ENCODE data around the gene CD38. TPM values are rescaled to one million over a fixed set of nuclear protein-coding genes. Genes with fewer than 3 reads are reported as not detected.
"Not testable (repeated sequence)": the region's sequence is repeated elsewhere in the genome, so short reads cannot be mapped to it uniquely, and the experiment has no call there.

CD38 gene
- total RNA-seq, 5 donors from 2014 or later (not counting 1 experiment from before 2014, with no cell fraction given), result 4.3 to 22.8 (median 5.0) TPM

- H3K4me1 Mint-ChIP-seq, result peaks cover 21 to 33% (median 22%) of the 10 kb centered on the region in 3 donors
- no peaks in the 10 kb centered on the region for H3K27me3 ChIP-seq (replicated peaks in 1 of 2; ENCODE audit: control insufficient read depth in 2 of 2, extremely low read depth in 1 of 2, insufficient read depth in 2 of 2, low read length in 1 of 2)
- no peak overlapping the region for H3K4me3 ChIP-seq (ENCODE audit: control insufficient read depth in 1 of 2, extremely low read depth in 1 of 2, low read length in 1 of 2)
- no CpG with 5 or more reads among the region's 1 CpG for WGBS (ENCODE audit: insufficient coverage)
- no peaks in the 10 kb centered on the region for H3K9me3 ChIP-seq
- no peaks in the 10 kb centered on the region for H3K27me3 Mint-ChIP-seq
- POLR2A ChIA-PET, result no interaction called here
- H3K4me1 ChIP-seq (ENCODE audit: control insufficient read depth in 1 of 2, extremely low read depth in 1 of 2, insufficient read depth in 2 of 2, low read length in 2 of 2), result peaks cover 0 to 9% of the 10 kb centered on the region in 2 experiments
- H3K9me3 Mint-ChIP-seq, result no peaks in the 10 kb centered on the region
- ATAC-seq (replicated peaks in 1 of 4), result no peak
- CTCF ChIA-PET, result interaction anchor here (1.3 to 2.3 kb wide), 2 partner anchors 11 kb away, joined by 3 to 8 read pairs; no protein-coding TSS in a partner anchor
- H3K36me3 ChIP-seq (ENCODE audit: control insufficient read depth in 2 of 2, extremely low read depth in 1 of 2, insufficient read depth in 1 of 2, low read length in 1 of 2), result no peaks in the 10 kb centered on the region
- H3K27ac Mint-ChIP-seq, result no peak overlapping the region
- no peak overlapping the region for H3K27ac ChIP-seq (ENCODE audit: low read length)
- H3K36me3 Mint-ChIP-seq, result no peaks in the 10 kb centered on the region
- no peak for DNase-seq
- H3K4me3 Mint-ChIP-seq, result no peak overlapping the region
Observed at GRCh38 chr4:15794905-15795304, 16.8 kb downstream of the CD38 start.

- Histone ChIP-seq H3K9me3 (no peaks in the 10 kb centered on the region), H3K36me3 (ENCODE audit: control insufficient read depth in 2 of 2, extremely low read depth in 1 of 2, insufficient read depth in 1 of 2, low read length in 1 of 2) (no peaks in the 10 kb centered on the region), H3K4me3 (ENCODE audit: control insufficient read depth in 1 of 2, extremely low read depth in 1 of 2, low read length in 1 of 2) (no peak overlapping the region), H3K4me1 (ENCODE audit: control insufficient read depth in 1 of 2, extremely low read depth in 1 of 2, insufficient read depth in 2 of 2, low read length in 2 of 2) (peaks cover 0 to 9% of the 10 kb centered on the region in 2 experiments), H3K27ac (ENCODE audit: low read length) (no peak overlapping the region), H3K27me3 (replicated peaks in 1 of 2; ENCODE audit: control insufficient read depth in 2 of 2, extremely low read depth in 1 of 2, insufficient read depth in 2 of 2, low read length in 1 of 2) (no peaks in the 10 kb centered on the region)
- Mint-ChIP-seq H3K27ac (no peak overlapping the region), H3K4me3 (no peak overlapping the region), H3K9me3 (no peaks in the 10 kb centered on the region), H3K27me3 (no peaks in the 10 kb centered on the region), H3K4me1 (peaks cover 21 to 43% (median 22%) of the 10 kb centered on the region in 3 donors), H3K36me3 (no peaks in the 10 kb centered on the region)
- CTCF ChIA-PET, result no interaction called here
- no peak for ATAC-seq (replicated peaks in 1 of 4)
- 100% methylated on average over 3 of the region's 5 CpGs for WGBS (ENCODE audit: insufficient coverage)
- POLR2A ChIA-PET, result no interaction called here
- DNase-seq, result no peak
Observed at GRCh38 chr4:15797320-15797719, 19.2 kb downstream of the CD38 start.

GRCh38 chr4:15799141-15799540 is 21.0 kb downstream of the CD38 start:
- Mint-ChIP-seq H3K9me3 (no peaks in the 10 kb centered on the region), H3K27me3 (no peaks in the 10 kb centered on the region), H3K36me3 (no peaks in the 10 kb centered on the region), H3K27ac (no peak overlapping the region), H3K4me3 (no peak overlapping the region), H3K4me1 (peaks cover 12 to 28% (median 17%) of the 10 kb centered on the region in 3 donors)
- POLR2A ChIA-PET, result no interaction called here
- Histone ChIP-seq H3K27ac (ENCODE audit: low read length) (no peak overlapping the region), H3K4me3 (ENCODE audit: control insufficient read depth in 1 of 2, extremely low read depth in 1 of 2, low read length in 1 of 2) (no peak overlapping the region), H3K9me3 (no peaks in the 10 kb centered on the region), H3K27me3 (replicated peaks in 1 of 2; ENCODE audit: control insufficient read depth in 2 of 2, extremely low read depth in 1 of 2, insufficient read depth in 2 of 2, low read length in 1 of 2) (no peaks in the 10 kb centered on the region), H3K4me1 (ENCODE audit: control insufficient read depth in 1 of 2, extremely low read depth in 1 of 2, insufficient read depth in 2 of 2, low read length in 2 of 2) (peaks cover 0 to 12% of the 10 kb centered on the region in 2 experiments), H3K36me3 (ENCODE audit: control insufficient read depth in 2 of 2, extremely low read depth in 1 of 2, insufficient read depth in 1 of 2, low read length in 1 of 2) (no peaks in the 10 kb centered on the region)
- WGBS (ENCODE audit: insufficient coverage), result no CpG with 5 or more reads among the region's 4 CpGs
- DNase-seq (no peak), ATAC-seq (replicated peaks in 1 of 4) (no peak)
- CTCF ChIA-PET, result interaction anchor here in 1 of 2 donors (0.5 kb wide), 1 partner anchor 92 kb away, joined by 3 read pairs; no protein-coding TSS in a partner anchor

GRCh38 chr4:15799701-15800100 is 21.6 kb downstream of the CD38 start:
- POLR2A ChIA-PET, result no interaction called here
- H3K4me1 Mint-ChIP-seq, result peaks cover 8 to 23% (median 13%) of the 10 kb centered on the region in 3 donors

GRCh38 chr4:15802497-15802896 is 24.4 kb downstream of the CD38 start:
- H3K36me3 ChIP-seq (ENCODE audit: control insufficient read depth in 2 of 2, extremely low read depth in 1 of 2, insufficient read depth in 1 of 2, low read length in 1 of 2); DNase-seq; H3K9me3 ChIP-seq; H3K9me3 Mint-ChIP-seq; H3K27me3 Mint-ChIP-seq; H3K36me3 Mint-ChIP-seq; POLR2A ChIA-PET; H3K4me3 Mint-ChIP-seq; H3K27me3 ChIP-seq (replicated peaks in 1 of 2; ENCODE audit: control insufficient read depth in 2 of 2, extremely low read depth in 1 of 2, insufficient read depth in 2 of 2, low read length in 1 of 2); H3K4me3 ChIP-seq (ENCODE audit: control insufficient read depth in 1 of 2, extremely low read depth in 1 of 2, low read length in 1 of 2); H3K27ac Mint-ChIP-seq; ATAC-seq (replicated peaks in 1 of 4); H3K27ac ChIP-seq (ENCODE audit: low read length): not testable (repeated sequence)
- H3K4me1 Mint-ChIP-seq, result peaks cover 9 to 41% (median 18%) of the 10 kb centered on the region in 3 donors
- H3K4me1 ChIP-seq (ENCODE audit: control insufficient read depth in 1 of 2, extremely low read depth in 1 of 2, insufficient read depth in 2 of 2, low read length in 2 of 2), result peaks cover 0 to 14% of the 10 kb centered on the region in 2 experiments
- CTCF ChIA-PET, result interaction anchor here in 1 of 2 donors (0.7 kb wide), 1 partner anchor 77 kb away, joined by 3 read pairs; no protein-coding TSS in a partner anchor

More at GRCh38 chr4:15799701-15800100, 21.6 kb downstream of the CD38 start:
- DNase-seq (no peak), ATAC-seq (replicated peaks in 1 of 4) (no peak)
- no peaks in the 10 kb centered on the region for H3K36me3 ChIP-seq (ENCODE audit: control insufficient read depth in 2 of 2, extremely low read depth in 1 of 2, insufficient read depth in 1 of 2, low read length in 1 of 2)
- CTCF ChIA-PET, result interaction anchor here in 1 of 2 donors (0.7 kb wide), 1 partner anchor 154 kb away, joined by 3 read pairs; no protein-coding TSS in a partner anchor
- Mint-ChIP-seq H3K27ac (no peak overlapping the region), H3K27me3 (no peaks in the 10 kb centered on the region), H3K36me3 (no peaks in the 10 kb centered on the region), H3K4me3 (no peak overlapping the region), H3K9me3 (no peaks in the 10 kb centered on the region)
- no peaks in the 10 kb centered on the region for H3K27me3 ChIP-seq (replicated peaks in 1 of 2; ENCODE audit: control insufficient read depth in 2 of 2, extremely low read depth in 1 of 2, insufficient read depth in 2 of 2, low read length in 1 of 2)
- H3K4me1 ChIP-seq (ENCODE audit: control insufficient read depth in 1 of 2, extremely low read depth in 1 of 2, insufficient read depth in 2 of 2, low read length in 2 of 2), result peaks cover 0 to 11% of the 10 kb centered on the region in 2 experiments
- WGBS (ENCODE audit: insufficient coverage), result no CpG with 5 or more reads among the region's 2 CpGs
- no peaks in the 10 kb centered on the region for H3K9me3 ChIP-seq
- no peak overlapping the region for H3K4me3 ChIP-seq (ENCODE audit: control insufficient read depth in 1 of 2, extremely low read depth in 1 of 2, low read length in 1 of 2)
- H3K27ac ChIP-seq (ENCODE audit: low read length), result no peak overlapping the region

GRCh38 chr4:15805583-15806517 is 27.7 kb downstream of the CD38 start:
- H3K9me3 Mint-ChIP-seq, result no peaks in the 10 kb centered on the region
- no peaks in the 10 kb centered on the region for H3K27me3 ChIP-seq (replicated peaks in 1 of 2; ENCODE audit: control insufficient read depth in 2 of 2, extremely low read depth in 1 of 2, insufficient read depth in 2 of 2, low read length in 1 of 2)
- no peaks in the 10 kb centered on the region for H3K36me3 ChIP-seq (ENCODE audit: control insufficient read depth in 2 of 2, extremely low read depth in 1 of 2, insufficient read depth in 1 of 2, low read length in 1 of 2)
- no peak overlapping the region for H3K4me3 Mint-ChIP-seq
- peaks cover 18 to 53% (median 29%) of the 10 kb centered on the region in 3 donors for H3K4me1 Mint-ChIP-seq
- ChIA-PET POLR2A (interaction anchor here in 1 of 2 donors (0.6 to 0.7 kb wide), 3 partner anchors 26 to 390 kb away, joined by 3 to 5 read pairs (median 3); no protein-coding TSS in a partner anchor), CTCF (interaction anchor here (0.5 to 3.3 kb wide), 45 partner anchors 10 to 459 kb away, joined by 3 to 22 read pairs (median 4); no protein-coding TSS in a partner anchor)
- DNase-seq, result peak in 28 of 35 experiments; percentile 6 to 76 (median 28)
- 68% methylated on average over 4 of the region's 5 CpGs for WGBS (ENCODE audit: insufficient coverage)
- H3K36me3 Mint-ChIP-seq, result no peaks in the 10 kb centered on the region
- peaks cover 3 to 27% of the 10 kb centered on the region in 2 experiments for H3K4me1 ChIP-seq (ENCODE audit: control insufficient read depth in 1 of 2, extremely low read depth in 1 of 2, insufficient read depth in 2 of 2, low read length in 2 of 2)
- no peaks in the 10 kb centered on the region for H3K9me3 ChIP-seq
- ATAC-seq (replicated peaks in 1 of 4), result peak in 3 of 4 experiments; percentile 55 to 66 (median 58)
- H3K4me3 ChIP-seq (ENCODE audit: control insufficient read depth in 1 of 2, extremely low read depth in 1 of 2, low read length in 1 of 2), result no peak overlapping the region
- peak overlapping the region in 1 of 2 donors; percentile 56 for H3K27ac Mint-ChIP-seq
- H3K27me3 Mint-ChIP-seq, result no peaks in the 10 kb centered on the region
- no peak overlapping the region for H3K27ac ChIP-seq (ENCODE audit: low read length)
